HG03039 (cell line): ENCODE measurements around the gene ELP1.

Experiments used
- ATAC-seq: cut with Tn5 transposase; IDR thresholded peaks from one replicate; pipeline ENCODE4 v1.9.1; 2021; ENCODE audit warnings: mild to moderate bottlenecking, moderate library complexity; ENCODE audit not compliant: unreplicated experiment

Gene ELP1

DNA sequence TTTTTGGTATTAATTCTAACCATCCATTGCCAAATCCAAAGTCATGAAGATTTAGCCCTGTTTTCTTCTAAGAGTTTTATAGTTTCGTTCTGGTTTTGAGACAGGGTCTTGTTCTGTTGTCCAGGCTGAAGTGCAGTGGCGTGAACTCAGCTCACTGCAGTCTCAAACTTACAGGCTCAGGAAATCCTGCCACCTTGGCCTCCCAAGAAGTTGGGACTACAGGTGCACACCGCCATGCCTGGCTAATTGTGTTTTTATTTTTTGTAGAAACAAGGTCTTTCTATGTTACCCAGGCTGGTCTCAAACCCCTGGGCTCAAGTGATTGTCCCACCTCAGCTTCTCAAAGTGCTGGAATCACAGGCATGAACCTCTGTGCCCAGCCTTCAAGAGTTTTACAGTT lies 50.8 kb downstream of the ELP1 start:
- ATAC-seq: no peak

DNA sequence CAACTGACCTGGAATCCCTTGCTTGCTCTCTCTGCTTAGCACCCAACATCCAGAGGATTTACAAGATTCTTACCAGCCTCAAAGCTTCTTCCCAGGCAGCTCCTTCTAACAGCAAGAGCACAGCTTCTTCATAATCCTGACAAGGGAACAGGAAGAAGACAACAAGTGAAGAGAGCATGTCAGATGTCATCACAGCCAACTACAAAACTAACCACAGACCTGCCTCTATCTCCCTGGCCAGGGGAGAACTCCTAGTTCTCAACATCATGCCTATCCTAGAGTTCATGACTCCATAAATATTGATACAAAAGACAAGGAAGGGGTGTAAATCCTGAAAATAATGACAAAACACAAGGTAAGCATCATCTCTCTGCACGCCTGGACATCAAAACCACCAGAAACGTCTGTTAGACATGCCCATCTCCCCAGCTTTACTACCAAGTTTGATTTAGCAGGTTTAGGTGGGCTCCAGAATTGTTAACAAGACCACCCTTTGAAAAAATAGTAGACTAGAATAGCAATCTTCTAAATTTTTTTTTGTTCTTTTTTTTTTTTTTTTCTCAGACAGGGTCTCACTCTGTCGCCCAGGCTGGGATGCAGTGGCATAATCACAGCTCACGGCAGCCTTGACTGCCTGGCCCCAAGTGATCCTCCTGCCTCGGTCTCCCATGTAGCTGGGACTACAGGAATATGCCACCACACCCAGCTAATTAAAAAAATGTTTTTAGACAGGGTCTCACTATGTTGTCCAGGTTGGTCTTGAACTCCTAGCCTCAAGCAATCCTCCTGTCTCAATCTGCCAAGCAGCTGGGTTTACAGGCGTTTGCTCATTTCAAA lies 51.7 kb downstream of the ELP1 start:
- ATAC-seq: no peak

DNA sequence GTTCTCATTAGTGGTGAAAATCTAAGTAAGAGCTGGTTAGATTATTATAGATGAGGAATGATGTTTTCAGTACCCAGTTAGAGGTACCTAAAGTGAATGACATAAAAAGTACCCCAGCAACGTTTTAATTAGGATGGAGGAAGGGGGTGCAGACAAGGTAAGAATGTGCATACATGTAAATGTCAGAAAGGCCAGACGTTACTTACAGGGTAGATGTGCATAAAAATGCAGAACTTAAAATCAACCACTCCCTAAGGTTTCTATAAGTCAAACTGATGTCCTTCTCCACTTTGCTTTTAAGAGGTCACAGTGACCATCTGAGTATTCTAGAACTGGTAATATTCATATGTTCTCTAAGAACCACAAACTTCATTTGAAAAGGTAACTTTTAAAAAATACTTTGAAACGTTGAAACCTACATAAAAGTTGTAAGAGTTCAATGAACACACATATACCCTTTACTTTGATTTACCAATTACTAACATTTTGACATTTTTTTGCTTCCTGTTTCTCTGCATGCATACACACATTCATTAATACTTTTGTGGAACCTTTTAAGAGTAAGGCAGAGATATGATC lies 53.1 kb downstream of the ELP1 start:
- no peak for ATAC-seq

DNA sequence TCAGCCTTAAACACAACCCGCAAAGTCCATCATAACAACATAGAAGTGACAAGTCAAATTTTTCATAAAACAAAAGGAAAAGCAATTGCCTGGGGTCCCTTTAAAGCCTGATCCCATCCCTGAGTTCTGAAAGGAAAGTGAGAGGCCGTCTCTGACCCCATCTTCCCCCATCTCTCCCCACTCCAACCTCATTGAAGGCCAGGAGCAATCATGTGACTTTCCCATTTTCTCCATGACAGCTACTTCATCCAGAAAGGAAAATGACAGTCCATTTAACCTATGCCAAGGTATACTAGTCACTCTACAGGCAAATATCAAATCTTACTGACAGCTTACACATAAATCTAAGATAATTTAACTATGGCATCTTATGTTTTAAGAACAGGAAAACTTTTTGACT lies 56.4 kb downstream of the ELP1 start:
- ATAC-seq: no peak

DNA sequence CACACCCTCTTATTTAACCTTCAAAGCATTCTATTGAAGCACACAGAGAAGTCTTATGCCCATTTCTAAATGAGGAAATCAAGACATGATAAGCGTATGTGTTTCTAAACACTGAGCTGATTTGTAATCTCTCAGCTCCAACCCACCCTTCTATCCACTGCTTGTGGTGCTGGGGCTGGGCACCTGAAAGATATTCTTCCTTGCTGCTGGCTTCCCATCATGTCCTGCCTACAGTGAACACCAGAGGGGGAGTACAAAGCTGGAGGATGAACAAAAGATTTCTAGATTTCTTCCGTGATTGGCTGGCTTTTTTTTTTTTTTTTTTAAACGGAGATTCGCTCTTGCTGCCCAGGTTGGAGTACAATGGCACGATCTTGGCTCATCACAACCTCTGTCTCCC lies 57.5 kb downstream of the ELP1 start:
- ATAC-seq: no peak

DNA sequence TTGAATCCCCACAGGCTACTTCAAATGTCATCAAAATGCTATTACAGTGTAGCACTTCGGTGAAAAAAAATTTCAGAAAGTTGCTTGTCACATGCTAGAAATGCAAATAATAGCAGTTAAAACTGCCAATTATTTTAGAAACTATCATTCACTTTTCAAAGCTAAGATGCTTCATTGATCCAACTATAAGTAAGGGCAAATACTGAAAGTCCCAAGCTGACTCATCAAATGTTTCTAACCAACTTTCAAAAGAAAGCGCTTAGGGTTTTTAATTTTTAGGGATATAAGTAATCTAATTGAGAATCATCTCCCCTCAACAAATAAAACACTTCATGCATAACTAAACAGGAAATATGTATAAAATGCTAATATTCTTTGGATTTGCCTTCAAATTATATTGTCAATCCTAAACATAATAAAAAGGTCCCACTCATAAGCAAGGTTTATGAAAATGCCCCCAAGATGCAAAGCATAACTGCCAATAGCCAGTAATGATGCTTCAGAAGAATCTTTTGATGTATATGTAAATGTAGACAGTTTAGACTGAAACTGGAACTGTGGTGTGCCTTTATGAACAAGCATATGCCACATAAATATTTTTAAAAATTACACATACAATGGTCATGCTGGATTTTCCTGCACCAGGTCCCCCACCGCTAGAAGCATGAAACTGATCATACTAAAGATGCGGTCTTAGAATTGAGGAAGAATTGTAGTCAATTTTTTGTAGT lies 59.7 kb downstream of the ELP1 start:
- no peak for ATAC-seq

DNA sequence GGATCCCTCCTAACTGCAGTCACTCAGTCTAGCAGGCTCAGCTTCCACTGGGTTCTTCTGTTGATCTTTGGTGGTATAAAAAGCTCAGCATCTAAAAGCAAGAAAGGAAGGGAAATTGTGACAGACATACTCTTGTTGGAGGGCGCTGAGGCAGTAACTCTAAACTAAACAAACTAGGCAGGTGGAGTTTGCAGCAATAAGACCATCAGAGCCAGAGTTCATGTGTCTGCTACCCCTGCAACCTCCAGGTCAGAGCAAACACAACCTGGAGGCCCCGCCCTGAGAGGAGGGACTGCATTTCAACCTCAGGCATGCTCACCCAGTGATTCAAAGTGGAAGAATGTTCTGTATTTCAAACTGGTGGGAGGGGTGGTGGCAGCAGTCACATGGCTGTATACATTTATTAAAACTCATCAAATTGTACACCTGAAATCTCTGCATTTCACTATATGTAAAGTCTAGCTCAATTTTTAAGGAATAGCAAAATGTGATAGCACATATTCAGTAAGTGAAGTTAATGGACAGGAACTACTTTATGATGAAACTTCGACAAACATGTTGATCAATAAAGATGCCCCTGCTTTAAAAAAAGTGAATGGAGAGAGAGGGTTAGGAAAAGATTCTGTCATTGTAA lies 64.7 kb downstream of the ELP1 start:
- no peak for ATAC-seq

DNA sequence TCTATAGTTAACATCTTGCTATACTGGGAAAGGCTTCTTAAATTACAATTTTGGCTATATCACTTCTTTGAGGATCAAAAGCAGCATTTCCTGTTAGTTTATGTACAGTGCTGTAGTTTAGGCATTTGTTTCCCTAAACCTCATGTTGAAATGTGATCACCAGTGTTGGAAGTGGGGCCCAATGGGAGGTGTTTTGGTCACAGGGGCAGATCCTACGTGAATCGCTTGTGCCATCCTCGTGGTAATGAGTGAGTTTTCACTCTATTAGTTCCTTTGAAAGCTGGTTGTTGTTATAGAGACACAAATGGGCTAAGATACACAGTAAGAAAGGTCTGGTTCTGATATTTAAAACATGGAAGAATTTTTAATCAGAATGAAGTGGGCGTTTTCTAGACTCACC lies 66.1 kb downstream of the ELP1 start:
- ATAC-seq: no peak

DNA sequence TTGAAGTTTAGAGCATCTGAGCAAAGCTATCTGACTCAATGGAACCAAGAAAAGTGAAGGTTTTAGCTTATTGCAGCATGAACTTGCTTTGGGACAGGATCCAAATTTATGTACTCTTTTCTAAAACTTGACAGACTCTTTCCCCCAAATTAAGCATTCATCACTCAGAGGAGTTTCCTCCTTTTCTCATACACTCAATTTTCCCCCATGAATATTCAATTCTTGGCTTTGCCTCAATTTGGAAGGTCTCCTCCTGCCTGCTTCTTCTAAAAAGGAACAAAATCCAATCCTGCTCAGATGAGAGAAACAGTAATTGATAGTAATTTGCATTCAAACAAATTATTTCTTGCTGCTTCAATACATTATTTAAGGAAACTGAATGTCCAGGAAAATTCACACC lies 66.8 kb downstream of the ELP1 start:
- no peak for ATAC-seq

DNA sequence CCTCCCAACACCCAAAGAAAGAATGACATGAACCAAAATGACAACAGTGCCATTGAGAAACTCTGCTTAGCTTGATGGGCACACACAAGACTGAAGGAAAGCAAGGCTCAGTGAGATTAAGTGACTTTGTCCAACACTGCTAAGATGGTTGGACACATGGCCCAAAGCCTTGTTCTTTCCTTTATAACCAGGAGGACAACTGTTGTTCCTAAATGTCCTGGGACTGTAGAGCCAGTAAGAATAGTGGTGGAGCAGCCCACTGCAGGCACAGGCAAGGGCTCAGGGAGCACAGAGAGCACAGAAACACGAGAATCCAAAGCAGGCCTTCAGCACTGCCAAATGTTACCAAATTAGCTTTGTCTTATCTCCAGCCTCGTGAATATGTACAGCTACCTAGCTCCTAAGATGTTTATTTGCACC lies 67.9 kb downstream of the ELP1 start:
- ATAC-seq: no peak

DNA sequence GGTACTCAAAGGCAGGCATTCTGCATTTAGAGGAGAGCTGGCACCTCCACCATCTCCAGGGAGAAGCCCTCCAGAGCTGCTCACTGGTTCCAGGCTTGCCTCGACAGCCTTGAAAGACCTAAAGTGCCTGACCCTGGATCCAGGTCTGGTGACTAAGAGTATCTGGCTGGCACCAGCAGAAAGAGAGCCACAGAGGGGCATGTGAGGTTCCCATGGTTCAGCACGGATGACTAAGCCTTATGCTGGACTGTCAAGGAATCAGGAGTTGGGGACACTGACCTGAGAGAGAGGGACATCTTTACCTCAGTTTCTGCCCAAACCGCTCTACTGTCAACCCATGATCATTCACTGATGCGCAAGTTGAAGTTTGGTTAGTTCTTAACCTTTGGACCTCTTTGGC lies 68.9 kb downstream of the ELP1 start:
- no peak for ATAC-seq

DNA sequence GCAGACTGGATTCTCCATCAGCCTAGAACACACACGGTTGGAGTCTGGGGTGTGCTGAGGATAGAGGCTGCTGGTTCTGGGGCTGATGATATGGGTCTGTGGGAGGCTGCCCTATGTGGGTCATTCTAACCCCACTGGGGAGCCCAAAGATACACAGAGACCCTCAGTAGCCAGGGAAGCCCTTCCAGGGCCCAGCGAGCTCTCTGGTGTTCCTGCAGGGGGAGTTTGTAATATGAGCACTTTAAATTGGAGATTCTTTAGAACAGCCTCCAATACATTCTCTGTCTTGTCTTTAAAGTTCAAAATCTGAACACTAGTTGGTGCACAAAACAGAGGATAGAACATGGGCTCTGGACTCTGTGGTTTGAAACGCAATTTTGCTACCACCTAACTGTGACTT lies 69.5 kb downstream of the ELP1 start:
- no peak for ATAC-seq

DNA sequence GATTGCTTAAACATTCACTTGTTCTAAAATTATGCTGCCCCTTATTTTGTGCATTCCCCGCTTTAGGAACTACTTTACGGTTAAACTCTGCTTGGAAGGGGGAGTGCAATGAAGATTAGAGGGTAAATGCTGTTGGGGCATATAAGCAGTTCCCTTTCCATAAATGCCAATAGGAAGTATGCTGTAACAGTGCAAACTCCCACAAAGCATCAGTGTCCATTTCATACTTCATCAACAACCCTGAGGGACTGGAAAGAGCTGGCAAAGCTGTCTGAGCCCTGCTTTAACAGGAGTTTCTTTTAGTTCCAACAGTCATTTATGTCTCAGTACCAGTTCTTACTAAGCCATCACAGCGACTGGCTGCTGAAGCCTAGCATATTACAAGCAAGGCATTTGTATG lies 70.0 kb downstream of the ELP1 start:
- no peak for ATAC-seq

DNA sequence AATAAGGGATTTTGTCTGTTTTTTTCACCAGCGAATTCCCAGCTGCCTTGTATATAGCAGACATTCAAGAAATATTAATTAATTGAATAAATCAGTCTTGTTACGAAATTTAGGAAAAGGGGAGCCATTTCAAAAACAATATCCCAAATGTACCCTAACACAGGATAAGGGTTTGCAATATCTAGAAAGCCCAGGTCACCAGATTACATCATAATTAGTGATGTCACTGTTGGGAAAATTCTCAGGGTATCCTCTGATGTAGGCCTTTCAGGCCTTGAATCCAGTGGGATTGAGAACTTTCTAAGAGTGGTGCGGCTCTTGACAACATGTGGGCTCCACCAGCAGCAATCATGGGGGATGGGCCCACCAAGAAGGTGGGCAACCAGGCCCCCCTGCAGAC lies 71.9 kb downstream of the ELP1 start, which contains the start of gene ACTL7A:
Gene ACTL7A, plus strand, starts transcription at position 270 of the 400 bp plus-strand sequence. Its CDS starts 57 bp downstream, at position 327.
- ATAC-seq: no peak

DNA sequence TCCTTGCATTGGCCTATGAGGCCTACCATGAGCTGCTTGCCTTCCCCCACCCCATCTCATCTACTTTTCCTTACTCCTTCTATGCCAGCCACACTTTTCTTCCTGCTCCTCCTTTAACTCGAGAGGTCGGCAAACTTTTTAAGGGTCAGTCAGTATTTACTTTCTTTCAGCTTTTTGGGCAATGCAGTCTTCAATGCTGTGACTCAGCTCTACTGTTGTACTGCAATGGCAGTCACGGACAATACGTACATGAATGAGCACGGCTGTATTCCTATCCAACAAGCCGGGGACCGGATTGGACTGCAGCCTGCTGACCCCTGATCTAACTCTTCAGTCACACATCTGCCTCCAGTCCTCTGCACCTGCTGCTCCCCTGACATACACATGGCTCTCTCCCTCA lies 72.5 kb downstream of the ELP1 start:
- no peak for ATAC-seq

DNA sequence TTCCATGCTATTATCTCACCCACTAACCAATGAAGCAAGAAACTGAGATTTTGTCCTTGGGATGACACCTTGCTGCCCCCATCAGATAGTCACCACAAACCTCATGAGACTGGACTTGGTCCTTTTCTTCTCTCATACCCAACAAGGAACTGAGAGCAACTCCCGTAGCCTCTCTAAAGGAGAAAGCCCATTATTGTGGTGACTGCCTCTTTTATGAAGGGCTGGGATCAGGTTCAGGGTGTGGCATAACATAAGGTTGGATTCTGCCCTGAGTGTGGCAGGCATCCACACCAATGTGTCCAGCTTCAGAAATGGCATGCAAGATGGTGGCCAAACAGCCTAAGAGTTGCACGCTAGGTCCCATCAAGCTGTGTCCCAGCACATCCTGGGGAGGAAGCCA lies 73.2 kb downstream of the ELP1 start:
- ATAC-seq: no peak

DNA sequence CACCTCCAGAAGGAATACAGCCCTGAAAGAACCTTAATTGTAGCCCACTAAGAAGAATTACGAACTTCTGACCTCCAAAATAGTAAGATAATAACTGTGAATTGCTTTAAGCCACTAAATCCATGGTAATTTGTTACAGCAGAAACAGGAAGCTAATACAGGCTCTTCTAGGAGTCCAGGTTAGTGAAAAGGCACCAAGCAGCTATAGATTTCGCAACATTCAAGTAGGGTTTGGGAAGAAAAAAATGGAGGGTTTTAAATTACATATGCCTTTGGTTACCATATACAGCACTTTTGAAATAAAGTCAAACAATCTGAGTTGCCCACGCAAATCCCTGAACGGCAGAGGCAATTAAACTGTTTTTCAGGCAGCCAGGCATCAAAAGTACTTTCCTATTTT lies 73.6 kb downstream of the ELP1 start:
- ATAC-seq: no peak

DNA sequence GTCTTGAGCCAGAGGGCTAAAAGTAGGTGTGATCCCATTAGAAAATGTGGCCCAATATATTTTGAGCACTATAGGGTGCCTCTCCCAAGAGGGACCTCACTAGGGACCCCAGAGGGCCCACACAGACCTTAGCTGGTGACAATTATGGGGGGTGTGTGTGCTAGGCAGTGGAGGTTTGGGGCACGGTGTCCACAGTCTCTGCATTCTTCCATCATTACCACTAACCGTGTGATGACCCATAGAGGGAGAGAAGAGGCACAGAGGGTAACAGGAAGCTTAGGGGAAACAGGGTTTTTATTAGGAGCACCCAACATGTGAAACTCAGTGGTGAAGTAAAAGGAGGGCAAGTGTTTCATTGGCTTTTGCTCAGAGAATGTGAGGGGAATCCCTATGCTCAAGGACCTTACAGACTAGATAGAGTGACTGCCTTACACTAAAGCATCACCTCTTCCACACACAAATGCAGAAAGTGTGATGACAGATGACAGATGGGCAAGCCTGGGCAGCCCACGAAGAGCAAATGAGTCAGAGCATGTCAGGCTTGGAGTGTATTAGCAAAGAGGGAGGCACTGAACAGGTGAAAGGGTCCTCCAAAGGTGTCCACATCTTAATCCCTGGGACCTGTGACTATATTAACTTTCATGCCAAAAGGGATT lies 74.3 kb downstream of the ELP1 start:
- ATAC-seq: no peak

DNA sequence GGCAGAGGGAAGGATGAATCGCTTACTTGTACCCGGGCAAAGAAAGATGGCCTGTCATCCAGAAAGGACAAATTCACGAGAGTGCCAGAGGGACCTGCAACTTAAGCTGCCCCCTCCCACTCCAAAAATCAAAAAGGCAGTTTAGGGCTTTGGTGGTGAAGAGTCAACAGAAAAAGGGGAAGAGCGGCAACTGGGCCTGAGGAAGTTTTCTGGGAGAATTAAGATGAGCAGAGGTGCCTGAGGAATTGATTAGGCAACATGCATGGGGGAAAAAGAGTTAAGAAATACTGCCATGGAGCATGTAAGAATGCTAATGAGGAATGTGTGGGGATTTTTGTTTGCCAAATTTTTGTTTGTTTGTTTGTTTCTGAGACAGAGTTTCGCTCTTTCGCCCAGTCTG lies 76.4 kb downstream of the ELP1 start:
- no peak for ATAC-seq

DNA sequence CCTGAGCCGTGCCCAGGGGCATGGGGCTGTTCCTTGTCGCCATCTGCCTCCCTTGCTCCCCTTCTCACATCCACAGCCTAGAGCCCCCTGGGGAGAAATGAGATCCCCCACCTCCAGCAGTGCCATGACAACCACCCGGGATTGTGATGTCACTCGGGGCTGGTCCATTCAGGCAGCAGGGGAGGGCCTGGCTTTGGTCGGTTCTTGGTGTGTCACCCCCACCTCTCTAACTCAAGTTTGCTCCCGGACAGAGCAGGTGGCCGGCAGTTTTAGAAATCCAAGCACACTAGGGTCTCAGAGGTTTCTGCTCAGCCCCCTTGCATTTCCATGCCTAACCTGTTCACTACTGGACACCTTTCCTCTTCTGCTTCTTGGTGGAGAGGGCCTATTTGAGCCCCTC lies 78.0 kb downstream of the ELP1 start, which contains the start of gene ACTL7B:
Gene ACTL7B, minus strand, starts transcription at position 99 of the 400 bp plus-strand sequence. Its CDS starts 56 bp downstream, at position 43.
- no peak for ATAC-seq

DNA sequence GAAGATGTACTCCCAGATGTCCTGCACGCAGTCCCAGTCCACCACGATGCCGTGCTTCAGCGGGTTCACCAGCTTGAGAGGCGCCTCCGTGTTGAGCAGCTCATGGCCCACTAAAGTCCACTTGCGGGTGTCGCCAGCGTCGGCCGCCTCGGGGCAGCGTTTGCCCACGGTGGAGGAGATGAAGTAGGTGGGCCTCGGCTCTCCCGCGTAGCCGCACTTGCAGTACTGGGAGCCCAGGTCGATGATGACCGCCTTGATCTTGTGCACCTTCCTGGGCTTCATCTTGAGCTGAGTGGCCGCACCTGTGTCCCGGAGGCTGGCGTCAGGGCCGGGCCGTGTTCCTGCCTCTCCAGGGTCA lies 78.4 kb downstream of the ELP1 start:
- ATAC-seq: no peak
